ENCODE results near the gene DGKK.

The DGKK gene, protein sequence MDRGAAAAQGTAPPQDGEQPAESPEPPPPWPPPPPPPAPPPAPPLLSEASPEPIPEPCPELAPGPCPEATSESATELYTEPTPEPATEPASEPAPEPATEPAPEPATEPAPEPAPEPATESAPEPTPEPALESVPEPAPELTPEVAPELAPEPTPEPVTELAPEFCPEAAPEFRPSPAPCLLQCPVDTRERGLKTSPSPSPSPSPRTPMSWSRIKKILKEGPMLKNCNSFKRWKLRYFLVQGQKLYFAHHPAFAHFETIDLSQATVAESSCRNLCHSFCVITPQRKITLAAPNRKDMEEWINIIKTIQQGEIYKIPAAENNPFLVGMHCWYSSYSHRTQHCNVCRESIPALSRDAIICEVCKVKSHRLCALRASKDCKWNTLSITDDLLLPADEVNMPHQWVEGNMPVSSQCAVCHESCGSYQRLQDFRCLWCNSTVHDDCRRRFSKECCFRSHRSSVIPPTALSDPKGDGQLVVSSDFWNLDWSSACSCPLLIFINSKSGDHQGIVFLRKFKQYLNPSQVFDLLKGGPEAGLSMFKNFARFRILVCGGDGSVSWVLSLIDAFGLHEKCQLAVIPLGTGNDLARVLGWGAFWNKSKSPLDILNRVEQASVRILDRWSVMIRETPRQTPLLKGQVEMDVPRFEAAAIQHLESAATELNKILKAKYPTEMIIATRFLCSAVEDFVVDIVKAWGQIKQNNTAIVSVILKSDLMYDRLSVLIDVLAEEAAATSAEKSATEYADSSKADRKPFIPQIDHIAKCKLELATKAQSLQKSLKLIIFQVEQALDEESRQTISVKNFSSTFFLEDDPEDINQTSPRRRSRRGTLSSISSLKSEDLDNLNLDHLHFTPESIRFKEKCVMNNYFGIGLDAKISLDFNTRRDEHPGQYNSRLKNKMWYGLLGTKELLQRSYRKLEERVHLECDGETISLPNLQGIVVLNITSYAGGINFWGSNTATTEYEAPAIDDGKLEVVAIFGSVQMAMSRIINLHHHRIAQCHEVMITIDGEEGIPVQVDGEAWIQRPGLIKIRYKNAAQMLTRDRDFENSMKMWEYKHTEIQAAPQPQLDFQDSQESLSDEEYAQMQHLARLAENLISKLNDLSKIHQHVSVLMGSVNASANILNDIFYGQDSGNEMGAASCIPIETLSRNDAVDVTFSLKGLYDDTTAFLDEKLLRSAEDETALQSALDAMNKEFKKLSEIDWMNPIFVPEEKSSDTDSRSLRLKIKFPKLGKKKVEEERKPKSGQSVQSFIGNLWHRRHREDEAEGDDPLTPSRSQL
- total RNA-seq, result 0 to 0.88 (median 0.18) reads per million in 4 experiments

DNA sequence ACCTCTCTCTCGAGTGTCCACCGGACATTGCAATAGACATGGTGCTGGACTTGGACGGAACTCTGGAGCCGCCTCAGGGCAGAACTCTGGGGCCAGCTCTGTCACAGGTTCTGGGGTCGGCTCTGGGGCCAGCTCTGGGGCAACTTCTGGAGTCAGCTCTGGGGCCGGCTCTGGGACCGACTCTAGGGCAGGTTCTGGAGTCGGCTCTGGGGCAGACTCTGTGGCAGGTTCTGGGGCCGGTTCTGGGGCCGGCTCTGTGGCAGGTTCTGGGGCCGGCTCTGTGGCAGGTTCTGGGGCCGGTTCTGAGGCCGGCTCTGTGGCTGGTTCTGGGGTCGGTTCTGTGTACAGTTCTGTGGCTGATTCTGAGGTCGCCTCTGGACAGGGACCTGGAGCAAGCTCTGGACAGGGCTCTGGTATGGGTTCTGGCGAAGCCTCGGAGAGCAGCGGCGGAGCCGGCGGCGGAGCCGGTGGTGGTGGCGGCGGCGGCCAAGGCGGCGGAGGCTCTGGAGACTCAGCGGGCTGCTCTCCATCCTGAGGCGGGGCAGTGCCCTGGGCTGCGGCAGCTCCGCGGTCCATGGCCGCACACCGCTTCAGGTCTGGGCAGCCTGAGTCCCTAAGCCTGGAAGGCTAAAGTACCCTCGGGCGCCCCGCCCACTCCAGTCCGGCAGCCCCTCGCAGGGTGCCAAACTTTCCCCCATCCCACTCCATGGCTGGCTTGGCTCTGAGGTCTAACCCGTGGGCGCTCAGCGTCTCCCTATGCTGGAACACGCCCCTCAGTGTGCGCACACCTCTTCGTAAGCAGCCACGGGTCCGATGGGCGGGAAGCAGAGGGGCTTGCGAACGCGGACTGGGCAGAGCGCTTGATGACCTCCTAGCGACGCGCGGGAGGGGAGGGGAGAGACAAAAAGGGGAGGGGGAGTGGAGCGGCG lies at the start of gene DGKK:
DGKK (minus strand) TSS at position 723 of the 929 bp plus-strand sequence; CDS start at position 576, 147 bp downstream.
- no peak for DNase-seq

DNA sequence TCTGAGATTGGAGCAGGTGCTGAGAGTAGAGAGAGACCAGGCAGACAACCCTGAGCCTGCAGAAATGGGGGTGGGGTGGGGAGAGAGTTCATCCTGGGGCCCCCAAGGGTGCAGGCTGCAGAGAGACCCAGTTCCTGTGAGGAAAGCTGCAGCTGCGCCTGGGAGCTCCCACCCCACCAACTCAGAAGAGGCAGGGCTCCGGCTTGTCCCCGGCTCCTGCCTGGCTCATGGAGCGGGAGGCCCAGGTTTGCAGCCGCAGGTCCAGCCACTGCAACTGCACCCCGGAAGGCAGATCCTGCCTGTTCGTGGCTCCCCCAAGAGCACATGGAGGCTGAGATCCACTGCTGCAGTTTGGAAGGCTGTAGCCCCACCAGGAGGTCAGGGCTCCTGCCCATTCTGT lies 44.2 kb upstream of the DGKK start:
- DNase-seq, result no peak

DNA sequence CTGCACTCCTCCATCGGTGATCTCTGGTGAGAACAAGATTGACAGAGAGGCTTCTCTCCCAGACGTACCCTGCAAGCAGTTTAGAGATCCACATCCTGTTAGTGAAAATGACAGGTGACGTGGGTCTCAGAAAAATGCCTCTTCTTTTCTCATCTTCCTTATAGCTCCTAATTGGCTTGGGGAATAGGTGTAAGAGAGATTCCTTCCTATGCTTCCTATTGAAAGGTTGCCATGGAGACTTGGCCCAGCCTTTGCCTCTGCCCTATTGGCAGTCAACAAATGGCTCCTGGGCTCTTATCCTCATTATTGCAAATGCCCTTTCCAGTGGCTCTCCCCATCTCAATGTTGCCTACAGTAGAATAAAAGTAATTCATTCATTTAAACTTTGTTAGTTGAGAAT lies 26.5 kb upstream of the DGKK start:
- no peak for DNase-seq

DNA sequence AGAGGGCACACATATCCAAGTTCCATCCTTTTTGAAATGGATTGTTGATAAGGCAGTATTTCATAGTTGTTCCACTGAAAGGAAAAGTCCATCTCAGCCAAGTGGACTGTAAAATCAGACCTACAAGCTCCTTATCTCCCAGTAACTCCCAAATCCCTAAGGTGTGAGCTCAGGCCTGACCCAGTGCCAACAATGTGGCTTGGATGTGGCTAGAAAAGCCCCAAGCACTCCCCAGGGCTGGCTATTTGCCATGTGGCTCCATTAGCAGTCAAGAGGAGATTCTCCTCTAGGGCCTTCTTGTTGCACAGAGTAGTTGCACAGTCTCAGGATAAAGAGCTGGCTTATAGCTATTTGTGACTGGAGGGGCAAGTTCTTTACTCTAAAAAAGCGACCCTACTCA lies 25.0 kb upstream of the DGKK start:
- DNase-seq, result no peak

DNA sequence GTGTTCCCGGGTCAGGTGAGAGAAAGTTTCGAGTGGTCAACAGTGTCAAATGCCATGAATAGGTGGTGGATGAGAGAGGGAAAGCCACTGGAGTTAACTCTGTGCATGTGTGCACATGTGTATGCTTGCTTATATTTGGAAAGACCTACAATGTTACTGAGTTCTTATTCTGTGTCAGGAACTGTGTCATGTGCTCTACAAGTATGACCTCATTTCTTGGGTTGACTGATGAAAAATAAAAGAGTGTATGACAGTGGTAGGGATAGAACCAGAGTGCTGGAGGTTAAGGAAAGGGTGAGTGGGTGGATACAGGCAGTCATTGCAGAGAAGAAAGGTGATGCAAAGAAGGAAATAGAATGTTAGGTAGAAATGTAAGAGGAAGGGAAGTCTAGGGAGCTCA lies 22.1 kb upstream of the DGKK start:
- no peak for DNase-seq

DNA sequence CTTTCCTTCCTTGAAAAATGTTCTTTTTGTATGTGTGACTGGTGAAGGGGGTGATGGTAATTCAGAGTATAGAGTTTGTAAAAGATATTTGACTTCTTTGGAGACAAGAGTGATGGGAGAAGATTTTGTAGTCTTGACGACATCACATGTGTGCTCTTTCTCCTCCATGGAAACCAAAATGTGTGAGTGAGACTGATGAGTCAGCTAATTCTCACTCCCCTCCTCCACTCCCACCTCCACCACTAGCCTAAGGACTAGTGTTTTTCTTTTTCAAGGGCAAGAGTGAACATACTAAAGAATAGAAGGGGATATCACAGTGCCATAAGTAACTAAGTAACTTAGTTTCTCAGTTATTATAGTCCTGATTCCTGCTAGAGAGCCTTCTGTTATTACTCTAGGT lies 14.0 kb upstream of the DGKK start:
- DNase-seq, result no peak

DNA sequence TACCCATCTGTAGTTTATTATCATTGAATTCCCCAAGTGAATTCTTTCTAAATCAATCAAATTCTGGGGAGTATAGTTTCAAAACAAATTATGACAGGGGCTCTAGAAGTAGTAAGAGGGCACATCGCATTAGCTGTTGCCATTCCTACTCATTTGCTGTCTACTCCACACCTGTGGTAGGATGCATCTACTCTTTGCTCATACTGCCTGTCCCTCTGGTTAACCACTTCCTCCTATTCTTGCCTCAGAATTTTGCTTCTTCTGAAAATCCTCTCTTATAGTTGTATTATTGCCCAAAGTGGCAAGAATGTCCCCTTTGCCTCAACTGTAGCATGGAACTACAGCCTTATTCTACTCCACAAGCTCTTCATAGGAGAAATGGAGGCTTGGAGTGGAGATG lies 12.7 kb upstream of the DGKK start:
- no peak for DNase-seq

DNA sequence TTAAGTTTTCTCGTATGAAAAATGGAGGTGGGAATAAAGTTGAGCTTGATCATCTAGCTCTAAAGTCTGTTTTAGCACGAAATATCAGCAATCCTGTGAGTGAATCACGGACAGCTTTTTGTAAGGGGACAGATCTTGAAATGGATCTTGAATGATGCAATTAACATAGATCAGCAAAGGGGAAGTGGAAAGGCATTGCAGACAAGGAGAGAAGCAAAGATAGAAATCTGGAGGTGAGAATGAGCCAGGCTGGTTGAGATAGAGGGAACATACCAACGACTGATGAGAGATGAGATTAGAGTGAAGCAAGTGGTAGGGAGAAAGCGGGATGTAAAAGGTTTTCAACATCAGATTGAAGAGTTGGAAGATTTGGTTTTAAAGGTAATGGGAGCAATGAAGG lies 4.6 kb upstream of the DGKK start:
- DNase-seq, result no peak

DNA sequence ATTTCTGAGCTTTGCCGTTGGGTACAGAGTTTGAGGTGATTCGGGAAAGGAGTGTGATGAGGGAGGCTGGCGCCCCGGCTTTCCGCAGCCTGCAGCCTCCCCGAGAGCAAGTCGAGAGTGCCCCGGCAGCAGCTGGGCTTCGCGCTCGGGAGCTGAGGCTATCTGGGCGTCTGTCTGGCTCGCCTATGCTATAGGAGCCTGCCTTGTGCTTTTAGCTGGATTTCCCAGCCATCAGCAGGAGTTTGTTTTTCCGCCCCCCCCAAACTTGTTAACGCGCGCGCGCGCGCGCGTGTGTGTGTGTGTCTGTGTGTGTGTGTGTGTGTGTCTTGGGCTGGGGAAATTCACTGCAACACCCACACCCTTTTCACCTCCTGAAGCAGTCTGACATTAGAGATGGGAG lies 765 bp upstream of the DGKK start:
- DNase-seq, result no peak

DNA sequence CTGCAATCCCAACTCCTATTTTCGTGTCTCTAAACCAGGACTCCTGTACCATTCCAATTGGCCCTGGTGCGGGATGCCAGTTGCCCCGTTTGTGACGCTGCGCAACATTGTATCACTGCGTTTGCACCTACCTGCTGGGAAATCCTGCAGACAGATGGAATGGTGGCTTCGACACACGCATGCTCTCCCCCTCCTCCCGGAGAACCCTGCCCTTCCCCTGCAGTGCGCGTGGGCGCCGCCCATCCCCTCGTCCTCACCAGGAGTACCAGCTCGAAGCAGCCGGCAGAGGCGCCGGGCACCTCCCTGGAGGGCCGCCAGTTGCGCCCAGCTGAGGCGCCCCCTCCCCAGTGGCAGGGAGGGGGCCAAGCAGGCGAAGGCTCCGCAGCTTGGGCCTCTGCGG lies 1.4 kb downstream of the DGKK start:
- DNase-seq, result no peak

DNA sequence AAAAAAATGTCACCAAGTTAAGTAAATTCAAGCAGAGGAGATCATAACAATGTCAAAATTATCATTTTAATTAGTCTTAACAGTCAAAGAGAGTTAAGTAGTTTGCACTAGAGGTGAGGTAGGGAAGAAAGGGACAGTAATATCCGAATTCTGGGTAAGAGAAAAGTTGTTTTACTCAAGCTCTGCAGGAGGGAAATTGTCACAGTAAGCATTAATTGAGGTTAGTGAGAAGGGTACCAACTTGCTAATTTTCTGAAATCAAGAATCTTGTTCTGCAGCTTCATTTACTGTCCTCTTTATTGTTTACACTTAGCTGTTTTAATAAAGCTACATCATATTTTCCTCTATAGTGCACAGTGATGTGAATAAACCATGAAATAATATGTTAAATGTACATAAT lies 11.0 kb downstream of the DGKK start:
- DNase-seq, result no peak

DNA sequence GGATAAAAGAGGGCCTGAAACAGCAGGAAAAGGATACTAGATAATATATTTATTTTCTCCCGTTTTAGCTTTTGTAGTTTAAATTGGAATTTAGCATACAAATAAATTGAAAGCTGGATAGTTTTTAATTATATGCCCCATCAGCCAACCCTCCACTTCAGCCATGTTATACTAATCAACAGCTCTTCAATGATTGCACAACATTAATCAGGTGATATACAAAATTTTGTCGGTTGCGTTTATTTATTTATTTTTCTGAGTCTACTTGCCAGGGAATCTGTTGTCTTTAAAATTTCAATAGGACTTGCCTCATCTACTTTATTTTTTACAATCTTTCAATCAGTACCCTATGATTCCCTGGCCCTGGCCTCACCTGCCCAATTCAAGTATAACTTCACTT lies 12.1 kb downstream of the DGKK start:
- DNase-seq, result no peak

DNA sequence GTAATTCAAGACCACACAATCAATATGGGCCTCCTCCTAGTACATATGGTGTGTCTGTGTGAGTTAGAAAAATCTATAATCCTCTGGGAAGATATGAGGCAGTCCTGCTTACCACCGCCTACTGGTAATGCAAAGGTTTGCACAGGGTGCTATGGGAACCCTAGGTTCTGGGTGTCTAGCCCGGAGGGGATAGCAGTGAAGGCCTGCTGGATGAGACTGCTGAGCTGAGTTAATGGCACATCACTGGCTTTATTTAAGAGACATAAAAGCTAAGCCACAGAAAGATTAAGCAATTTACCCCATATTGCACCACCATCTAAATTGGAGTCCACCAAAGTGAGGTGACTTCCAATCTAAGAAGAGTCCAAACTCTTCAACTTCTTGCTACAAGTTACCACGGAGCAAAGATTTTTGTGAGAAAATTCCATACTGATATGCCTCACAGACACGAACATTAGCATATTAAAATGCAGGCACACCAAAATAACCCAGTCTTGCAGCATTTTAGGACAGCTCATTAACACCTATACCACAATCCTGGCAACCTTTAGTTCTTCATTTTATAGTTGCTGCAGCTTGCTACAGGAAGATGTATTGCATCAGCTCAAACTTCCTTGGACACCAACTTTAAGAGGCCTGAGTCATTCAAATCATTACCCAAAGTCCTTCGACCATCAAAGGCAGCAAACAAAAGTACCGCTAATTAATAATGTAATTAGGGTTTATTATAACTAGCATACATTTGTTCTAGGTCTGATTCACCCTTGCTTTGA lies 13.7 kb downstream of the DGKK start:
- DNase-seq, result no peak

DNA sequence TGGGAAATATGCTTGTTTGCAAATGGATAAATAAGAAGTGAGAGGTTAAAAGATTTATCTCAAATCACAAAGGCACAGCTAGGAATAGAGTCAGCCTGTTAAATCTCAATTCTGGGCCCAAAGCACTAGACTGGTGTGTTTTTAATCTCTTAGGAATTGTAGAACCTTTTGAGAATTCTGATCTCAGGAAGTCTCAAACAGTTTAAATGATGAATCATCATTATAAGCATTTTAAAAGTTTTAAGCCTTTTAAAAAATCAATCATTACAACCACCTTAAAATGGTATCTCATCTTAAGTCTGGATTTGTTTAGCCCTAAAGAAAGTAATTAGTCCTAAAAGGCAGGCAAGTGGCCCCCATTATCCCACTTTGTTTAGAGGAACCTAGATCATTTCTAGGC lies 17.8 kb downstream of the DGKK start:
- DNase-seq, result no peak

DNA sequence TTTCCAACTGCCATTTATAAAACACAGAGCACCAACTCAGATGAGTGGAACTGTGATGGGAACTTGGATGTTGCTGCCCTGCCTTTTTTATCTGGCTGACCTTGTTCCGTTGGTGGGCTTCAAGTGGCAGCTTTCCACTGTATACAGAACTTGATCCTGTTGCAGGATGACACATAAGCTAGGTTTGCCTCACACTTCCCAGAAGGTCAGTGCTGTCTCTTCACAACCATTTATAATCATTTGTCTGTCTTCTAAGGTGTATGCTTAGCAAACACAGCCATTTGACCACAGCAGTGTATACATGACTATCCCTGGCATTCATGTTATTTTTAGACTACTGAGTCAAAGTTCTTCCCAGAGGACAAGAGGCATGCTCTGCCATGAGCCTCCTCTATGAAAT lies 20.3 kb downstream of the DGKK start:
- no peak for DNase-seq

DNA sequence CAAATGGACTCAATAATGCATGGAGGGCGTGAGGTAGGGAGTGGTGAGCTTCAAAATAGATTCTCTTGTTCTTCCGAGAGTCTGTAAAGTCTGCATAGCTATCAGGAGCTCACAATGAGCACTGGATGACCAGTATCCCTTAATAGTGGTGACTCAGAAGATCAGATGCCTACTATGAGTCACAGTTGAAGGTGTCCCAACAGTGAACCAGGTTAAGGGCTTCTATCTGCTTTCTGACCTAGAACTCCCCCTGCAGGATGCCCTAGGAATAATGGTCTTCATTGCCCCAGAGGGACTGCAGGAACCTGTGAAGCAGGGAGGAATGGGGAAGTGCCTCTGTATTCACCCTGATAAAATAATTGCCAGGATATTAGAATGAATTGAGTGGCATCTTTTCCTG lies 22.1 kb downstream of the DGKK start:
- DNase-seq, result no peak

DNA sequence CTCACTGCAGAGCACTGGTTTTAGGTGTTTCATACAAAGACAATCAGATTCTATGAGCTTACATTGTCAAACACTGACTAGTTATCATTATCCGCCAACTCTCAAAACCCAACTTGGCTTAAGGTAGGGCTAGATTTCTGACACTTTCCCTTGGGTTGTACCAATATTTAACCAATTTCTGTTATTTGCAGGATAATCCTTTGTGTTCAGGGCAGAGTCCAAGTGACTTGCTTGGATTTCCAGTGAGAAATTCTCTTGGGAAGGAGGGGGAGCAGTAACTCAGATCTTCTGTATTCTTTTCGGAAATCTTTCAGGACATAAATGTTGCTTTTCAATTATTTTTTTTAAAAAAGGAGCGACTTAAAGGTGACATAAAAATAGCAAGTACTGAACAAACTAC lies 23.1 kb downstream of the DGKK start:
- DNase-seq, result no peak

DNA sequence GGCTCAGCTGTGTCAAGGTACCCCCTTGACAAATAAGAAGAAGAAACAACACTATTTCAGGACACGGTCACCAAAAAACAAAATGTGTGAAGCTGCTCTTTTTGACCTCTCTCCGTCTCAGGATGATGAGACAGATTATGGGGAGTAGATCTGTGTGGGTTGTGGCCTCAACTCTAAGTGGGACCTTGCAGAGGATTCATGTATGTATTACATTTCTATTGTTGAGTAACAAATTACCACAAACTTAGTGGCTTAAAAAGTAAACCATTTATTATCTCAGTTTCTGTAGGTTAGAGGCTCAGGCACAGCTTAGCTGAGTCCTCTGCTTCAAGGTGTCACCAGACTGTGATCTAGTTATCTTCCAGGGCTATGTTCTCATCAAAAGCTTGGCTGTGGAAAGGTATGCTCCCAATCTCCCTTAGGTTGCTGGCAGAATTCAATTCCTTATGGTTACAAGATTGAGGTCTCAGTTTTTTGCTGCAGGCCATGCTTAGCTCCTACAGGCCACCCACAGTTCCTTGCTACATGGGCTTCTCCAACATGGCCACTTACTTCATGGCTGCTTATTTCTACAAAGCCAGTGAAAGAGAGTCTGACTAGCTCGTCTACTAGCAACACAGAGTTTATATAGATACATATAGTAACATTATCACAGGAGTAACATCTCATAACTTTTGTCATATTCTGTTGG lies 28.1 kb downstream of the DGKK start:
- DNase-seq, result no peak

DNA sequence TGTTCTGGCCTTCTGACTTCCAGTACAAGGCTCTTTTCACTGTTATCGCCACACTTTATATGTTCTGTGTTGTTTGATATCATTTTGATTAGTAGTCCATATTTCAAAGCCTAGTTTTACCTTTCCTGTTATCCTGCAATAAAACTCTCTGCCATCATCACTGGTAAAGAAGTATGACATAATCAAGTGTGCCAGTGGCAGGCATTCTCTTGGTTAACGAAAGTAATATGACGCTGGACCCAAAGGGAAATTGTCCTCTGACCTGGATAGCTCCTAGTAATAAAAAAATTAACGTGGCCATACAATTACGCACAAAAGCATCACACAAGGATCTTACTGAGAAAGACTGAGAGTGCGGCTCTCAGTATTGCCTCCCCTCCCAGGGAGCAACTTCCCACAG lies 33.8 kb downstream of the DGKK start:
- no peak for DNase-seq

DNA sequence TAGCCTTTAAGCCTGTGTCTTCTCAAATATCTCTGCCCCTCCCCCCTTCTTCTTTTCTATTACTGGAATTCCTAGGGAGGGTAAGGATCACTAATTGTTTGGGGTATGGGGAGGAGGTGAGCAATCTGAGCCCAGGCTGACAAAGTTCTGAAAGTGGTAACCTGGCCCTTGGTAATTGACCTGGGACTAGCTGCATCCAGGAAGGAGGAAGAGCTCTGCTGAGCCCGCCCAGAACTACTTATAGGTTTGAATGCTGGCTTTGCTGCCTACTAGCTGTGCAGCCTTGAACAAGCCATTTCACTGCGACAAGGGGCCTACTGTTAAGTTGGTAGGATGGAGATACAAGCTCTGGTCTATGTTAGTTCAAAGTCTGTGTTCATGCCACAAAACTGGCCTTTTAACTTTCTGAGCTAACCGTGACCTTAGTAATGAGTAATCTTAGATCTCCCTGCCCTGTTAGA lies 37.8 kb downstream of the DGKK start:
- no peak for DNase-seq

DNA sequence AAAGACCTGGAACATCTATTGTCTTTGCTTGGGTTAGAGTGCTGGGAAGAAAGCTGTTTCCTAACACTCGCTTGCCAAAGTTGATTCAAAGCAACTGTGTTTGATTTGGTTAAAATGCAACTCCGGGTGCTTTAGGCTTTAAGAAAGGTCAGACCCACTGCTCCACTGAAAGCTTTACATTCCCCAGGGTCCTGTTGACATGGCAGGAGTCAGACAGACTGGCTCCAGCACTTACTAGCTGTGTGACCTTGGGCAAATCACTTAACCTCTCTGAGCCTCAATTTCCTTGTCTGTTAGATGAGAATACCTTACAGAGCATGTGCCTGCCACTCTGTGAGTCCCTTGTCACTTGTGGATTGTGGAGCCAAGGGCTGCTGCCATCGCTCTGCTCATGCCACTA lies 39.0 kb downstream of the DGKK start:
- no peak for DNase-seq

All from effector CD8-positive, alpha-beta T cell (primary cell).